ENCODE data around the gene ZNF688. TPM values are rescaled to one million over a fixed set of nuclear protein-coding genes. Genes with fewer than 3 reads are reported as not detected.

The ZNF688 gene
- total and polyA plus RNA-seq, 9 of the 15 experiments (the other 6 are each of a cell fraction or from before 2014, with no cell fraction given): 0.48 to 12.9 (median 4.5) TPM

- Histone ChIP-seq H3K4me3 (no peak overlapping the region), H3K9me3 (replicated peaks; ENCODE audit: control insufficient read depth, insufficient read depth, low read depth, low read length) (no peaks in the 10 kb centered on the region), H3K9ac (ENCODE audit: insufficient read depth in 1 of 2, low read depth in 2 of 2, low read length in 2 of 2) (no peak overlapping the region), H3K27me3 (ENCODE audit: control insufficient read depth in 2 of 2, insufficient read depth in 2 of 2, low read length in 2 of 2) (no peaks in the 10 kb centered on the region), H3K79me2 (ENCODE audit: control insufficient read depth, insufficient read depth, low read length) (peaks cover 17% of the 10 kb centered on the region), H3K4me2 (ENCODE audit: insufficient read depth, low read length) (no peak overlapping the region), H3K9me1 (ENCODE audit: control insufficient read depth, insufficient read depth, low read length) (no peaks in the 10 kb centered on the region), H3K4me1 (replicated peaks in 1 of 2; ENCODE audit: control insufficient read depth in 2 of 2, insufficient read depth in 2 of 2, low read length in 2 of 2) (peaks cover 7 to 24% of the 10 kb centered on the region in 2 experiments; a peak in 4 of 5 replicates), H4K20me1 (replicated peaks; ENCODE audit: control insufficient read depth, insufficient read depth, low read length) (no peaks in the 10 kb centered on the region), H3K36me3 (ENCODE audit: control insufficient read depth, insufficient read depth, low read length) (peaks cover 60% of the 10 kb centered on the region), H3K27ac (ENCODE audit: extremely low read depth, low read depth, low read length) (no peak overlapping the region), H2AFZ (ENCODE audit: low read depth, low read length) (no peak overlapping the region)
- DNase-seq (ENCODE audit: extremely low read depth in 1 of 4, low spot score in 3 of 4) (no peak), ATAC-seq (no peak), FAIRE-seq (no peak)
- ChIA-PET CTCF (ENCODE audit: low intra/inter-chr PET ratio) (no interaction called here), POLR2A (interaction anchor here (0.8 kb wide), 1 partner anchor 116 kb away, joined by 3 read pairs; no protein-coding TSS in a partner anchor)
- BruUV-seq (replicated peaks): no TSS peak
- WGBS (ENCODE audit: insufficient coverage, low coverage, missing lambda C conversion rate): 89% methylated on average over 3 of the region's 3 CpGs
- in situ Hi-C loops (cut with MboI): no loop called here
- intact Hi-C loops (cut with micrococcal nuclease): no loop called here
- TF ChIP-seq ZC3H8 (IDR thresholded peaks at IDR 0.05) (no peak), TRIM28 (IDR thresholded peaks at IDR 0.05) (no peak), RB1 (IDR thresholded peaks at IDR 0.05; ENCODE audit: low read depth) (no peak), JUNB (CRISPR knock-in tag; conservative IDR thresholded peaks at IDR 0.05) (no peak), POLR2H (tag; IDR thresholded peaks at IDR 0.05; ENCODE audit: low read depth) (no peak), L3MBTL2 (IDR thresholded peaks at IDR 0.05) (no peak), ZNF197 (CRISPR knock-in tag; IDR thresholded peaks at IDR 0.05; ENCODE audit: low read depth) (no peak), RHOXF2B (CRISPR knock-in tag; conservative IDR thresholded peaks at IDR 0.05) (no peak), ZNF121 (CRISPR knock-in tag; conservative IDR thresholded peaks at IDR 0.05) (peak; percentile 99), RBM25 (IDR thresholded peaks at IDR 0.05; ENCODE audit: low read depth, low read length, severe bottlenecking) (peak; percentile 66), TCF3 (CRISPR knock-in tag; IDR thresholded peaks at IDR 0.05) (no peak), BCOR (IDR thresholded peaks at IDR 0.05) (peak; percentile 79; the same call in 1 of the 2 replicates), SREBF2 (CRISPR knock-in tag; IDR thresholded peaks at IDR 0.05) (no peak)
- TF ChIP-seq, protein P1, sequence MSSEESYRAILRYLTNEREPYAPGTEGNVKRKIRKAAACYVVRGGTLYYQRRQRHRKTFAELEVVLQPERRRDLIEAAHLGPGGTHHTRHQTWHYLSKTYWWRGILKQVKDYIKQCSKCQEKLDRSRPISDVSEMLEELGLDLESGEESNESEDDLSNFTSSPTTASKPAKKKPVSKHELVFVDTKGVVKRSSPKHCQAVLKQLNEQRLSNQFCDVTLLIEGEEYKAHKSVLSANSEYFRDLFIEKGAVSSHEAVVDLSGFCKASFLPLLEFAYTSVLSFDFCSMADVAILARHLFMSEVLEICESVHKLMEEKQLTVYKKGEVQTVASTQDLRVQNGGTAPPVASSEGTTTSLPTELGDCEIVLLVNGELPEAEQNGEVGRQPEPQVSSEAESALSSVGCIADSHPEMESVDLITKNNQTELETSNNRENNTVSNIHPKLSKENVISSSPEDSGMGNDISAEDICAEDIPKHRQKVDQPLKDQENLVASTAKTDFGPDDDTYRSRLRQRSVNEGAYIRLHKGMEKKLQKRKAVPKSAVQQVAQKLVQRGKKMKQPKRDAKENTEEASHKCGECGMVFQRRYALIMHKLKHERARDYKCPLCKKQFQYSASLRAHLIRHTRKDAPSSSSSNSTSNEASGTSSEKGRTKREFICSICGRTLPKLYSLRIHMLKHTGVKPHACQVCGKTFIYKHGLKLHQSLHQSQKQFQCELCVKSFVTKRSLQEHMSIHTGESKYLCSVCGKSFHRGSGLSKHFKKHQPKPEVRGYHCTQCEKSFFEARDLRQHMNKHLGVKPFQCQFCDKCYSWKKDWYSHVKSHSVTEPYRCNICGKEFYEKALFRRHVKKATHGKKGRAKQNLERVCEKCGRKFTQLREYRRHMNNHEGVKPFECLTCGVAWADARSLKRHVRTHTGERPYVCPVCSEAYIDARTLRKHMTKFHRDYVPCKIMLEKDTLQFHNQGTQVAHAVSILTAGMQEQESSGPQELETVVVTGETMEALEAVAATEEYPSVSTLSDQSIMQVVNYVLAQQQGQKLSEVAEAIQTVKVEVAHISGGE (CRISPR knock-in tag; IDR thresholded peaks at IDR 0.05): no peak
- TF ChIP-seq, protein P2, sequence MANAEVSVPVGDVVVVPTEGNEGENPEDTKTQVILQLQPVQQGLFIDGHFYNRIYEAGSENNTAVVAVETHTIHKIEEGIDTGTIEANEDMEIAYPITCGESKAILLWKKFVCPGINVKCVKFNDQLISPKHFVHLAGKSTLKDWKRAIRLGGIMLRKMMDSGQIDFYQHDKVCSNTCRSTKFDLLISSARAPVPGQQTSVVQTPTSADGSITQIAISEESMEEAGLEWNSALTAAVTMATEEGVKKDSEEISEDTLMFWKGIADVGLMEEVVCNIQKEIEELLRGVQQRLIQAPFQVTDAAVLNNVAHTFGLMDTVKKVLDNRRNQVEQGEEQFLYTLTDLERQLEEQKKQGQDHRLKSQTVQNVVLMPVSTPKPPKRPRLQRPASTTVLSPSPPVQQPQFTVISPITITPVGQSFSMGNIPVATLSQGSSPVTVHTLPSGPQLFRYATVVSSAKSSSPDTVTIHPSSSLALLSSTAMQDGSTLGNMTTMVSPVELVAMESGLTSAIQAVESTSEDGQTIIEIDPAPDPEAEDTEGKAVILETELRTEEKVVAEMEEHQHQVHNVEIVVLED (CRISPR knock-in tag; IDR thresholded peaks at IDR 0.05): no peak
- TF ChIP-seq, protein P3, sequence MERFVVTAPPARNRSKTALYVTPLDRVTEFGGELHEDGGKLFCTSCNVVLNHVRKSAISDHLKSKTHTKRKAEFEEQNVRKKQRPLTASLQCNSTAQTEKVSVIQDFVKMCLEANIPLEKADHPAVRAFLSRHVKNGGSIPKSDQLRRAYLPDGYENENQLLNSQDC (CRISPR knock-in tag; IDR thresholded peaks at IDR 0.05): no peak
- TF ChIP-seq, protein P4, sequence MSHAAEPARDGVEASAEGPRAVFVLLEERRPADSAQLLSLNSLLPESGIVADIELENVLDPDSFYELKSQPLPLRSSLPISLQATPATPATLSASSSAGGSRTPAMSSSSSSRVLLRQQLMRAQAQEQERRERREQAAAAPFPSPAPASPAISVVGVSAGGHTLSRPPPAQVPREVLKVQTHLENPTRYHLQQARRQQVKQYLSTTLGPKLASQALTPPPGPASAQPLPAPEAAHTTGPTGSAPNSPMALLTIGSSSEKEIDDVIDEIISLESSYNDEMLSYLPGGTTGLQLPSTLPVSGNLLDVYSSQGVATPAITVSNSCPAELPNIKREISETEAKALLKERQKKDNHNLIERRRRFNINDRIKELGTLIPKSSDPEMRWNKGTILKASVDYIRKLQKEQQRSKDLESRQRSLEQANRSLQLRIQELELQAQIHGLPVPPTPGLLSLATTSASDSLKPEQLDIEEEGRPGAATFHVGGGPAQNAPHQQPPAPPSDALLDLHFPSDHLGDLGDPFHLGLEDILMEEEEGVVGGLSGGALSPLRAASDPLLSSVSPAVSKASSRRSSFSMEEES (CRISPR knock-in tag; IDR thresholded peaks at IDR 0.05): no peak
Measured at GRCh38 chr16:30606004-30606403, 34.5 kb upstream of the ZNF688 start.
